ENCODE results near the gene NODAL.

The NODAL gene

DNA sequence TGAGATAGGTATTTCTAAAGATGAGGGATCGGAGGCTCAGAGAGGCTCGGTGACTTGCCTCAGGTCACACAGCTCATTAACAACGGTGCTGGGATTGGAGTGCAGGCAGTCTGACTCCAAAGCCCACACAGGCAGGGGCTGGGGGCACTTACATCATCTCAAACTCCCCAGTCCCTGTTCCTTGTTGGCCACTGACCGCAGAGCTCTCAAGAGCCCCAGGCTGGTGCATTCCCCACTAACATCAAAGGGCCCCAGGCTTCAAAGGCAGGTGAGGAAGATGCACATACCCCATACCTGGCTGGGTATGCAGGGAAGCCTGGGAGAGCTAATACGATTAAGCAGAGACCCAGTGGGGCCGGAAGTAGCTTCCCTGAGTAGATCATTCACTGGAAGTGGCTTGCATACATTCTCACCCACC, 13.7 kb upstream of the NODAL start:
- no peak overlapping the region for H3K4me3 ChIP-seq (ENCODE audit: low read depth, low read length)
- TF ChIP-seq, protein P1, sequence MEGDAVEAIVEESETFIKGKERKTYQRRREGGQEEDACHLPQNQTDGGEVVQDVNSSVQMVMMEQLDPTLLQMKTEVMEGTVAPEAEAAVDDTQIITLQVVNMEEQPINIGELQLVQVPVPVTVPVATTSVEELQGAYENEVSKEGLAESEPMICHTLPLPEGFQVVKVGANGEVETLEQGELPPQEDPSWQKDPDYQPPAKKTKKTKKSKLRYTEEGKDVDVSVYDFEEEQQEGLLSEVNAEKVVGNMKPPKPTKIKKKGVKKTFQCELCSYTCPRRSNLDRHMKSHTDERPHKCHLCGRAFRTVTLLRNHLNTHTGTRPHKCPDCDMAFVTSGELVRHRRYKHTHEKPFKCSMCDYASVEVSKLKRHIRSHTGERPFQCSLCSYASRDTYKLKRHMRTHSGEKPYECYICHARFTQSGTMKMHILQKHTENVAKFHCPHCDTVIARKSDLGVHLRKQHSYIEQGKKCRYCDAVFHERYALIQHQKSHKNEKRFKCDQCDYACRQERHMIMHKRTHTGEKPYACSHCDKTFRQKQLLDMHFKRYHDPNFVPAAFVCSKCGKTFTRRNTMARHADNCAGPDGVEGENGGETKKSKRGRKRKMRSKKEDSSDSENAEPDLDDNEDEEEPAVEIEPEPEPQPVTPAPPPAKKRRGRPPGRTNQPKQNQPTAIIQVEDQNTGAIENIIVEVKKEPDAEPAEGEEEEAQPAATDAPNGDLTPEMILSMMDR (IDR thresholded peaks at IDR 0.05; ENCODE audit: borderline replicate concordance, insufficient read depth, low read depth, low read length), result no peak

DNA sequence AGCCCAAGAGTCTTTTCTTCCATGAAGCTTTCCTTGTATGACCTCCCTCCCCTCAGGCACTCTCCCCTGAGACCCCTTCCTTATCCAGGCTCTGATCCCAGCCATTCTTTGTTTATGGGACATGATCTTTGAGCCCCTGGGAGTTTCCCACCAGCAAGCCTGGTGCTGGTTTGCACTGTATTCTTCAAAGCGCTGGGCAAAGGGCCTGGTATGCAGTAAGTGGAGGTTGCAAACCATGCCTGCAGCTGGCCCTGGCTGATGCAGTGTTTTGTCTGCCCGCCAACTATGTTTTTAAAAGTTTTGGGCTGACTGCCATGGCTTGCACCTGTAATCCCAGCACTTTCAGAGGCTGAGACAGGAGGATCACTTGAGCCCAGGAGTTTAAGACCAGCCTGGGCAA, 6.8 kb upstream of the NODAL start:
- TF ChIP-seq, protein P1 (IDR thresholded peaks at IDR 0.05; ENCODE audit: borderline replicate concordance, insufficient read depth, low read depth, low read length), result no peak

GRCh38 chr10:70445718-70446657, 4.5 kb upstream of the NODAL start:
- TF ChIP-seq, protein P1 (IDR thresholded peaks at IDR 0.05; ENCODE audit: borderline replicate concordance, insufficient read depth, low read depth, low read length), result no peak
- no peak overlapping the region for H3K4me3 ChIP-seq (ENCODE audit: low read depth, low read length)

More for the DNA sequence above, 6.8 kb upstream of the NODAL start:
- no peak overlapping the region for H3K4me3 ChIP-seq (ENCODE audit: low read depth, low read length)

GRCh38 chr10:70444744-70445143, 3.3 kb upstream of the NODAL start:
- no peak overlapping the region for H3K4me3 ChIP-seq (ENCODE audit: low read depth, low read length)
- TF ChIP-seq, protein P1 (IDR thresholded peaks at IDR 0.05; ENCODE audit: borderline replicate concordance, insufficient read depth, low read depth, low read length), result no peak

GRCh38 chr10:70442332-70442988, 979 bp upstream of the NODAL start:
- TF ChIP-seq, protein P1 (IDR thresholded peaks at IDR 0.05; ENCODE audit: borderline replicate concordance, insufficient read depth, low read depth, low read length), result no peak
- no peak overlapping the region for H3K4me3 ChIP-seq (ENCODE audit: low read depth, low read length)

DNA sequence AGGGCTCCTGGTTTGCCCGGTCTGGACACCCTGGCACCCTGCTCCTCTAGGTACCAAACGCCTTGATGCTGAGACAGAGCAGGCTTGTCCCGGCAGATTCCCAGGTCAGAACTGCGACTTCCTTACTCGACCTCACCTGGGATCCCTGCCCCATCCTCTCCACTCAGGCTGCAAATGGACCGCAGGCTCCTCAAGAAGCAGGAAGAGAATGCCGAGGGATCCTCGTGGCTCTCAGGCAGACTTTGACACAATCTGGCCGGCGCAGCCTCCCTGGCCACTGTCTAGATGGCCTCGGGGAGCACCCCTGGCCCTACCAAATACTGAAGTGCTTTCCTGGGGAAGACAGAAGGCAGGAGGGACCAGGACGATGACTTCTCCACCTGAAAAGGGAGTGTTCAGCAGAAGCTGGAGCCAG, 421 bp upstream of the NODAL start:
- no peak overlapping the region for H3K4me3 ChIP-seq (ENCODE audit: low read depth, low read length)
- TF ChIP-seq, protein P1 (IDR thresholded peaks at IDR 0.05; ENCODE audit: borderline replicate concordance, insufficient read depth, low read depth, low read length), result no peak

Measured in GM12875 (cell line).